Glutamatergic neuron (in vitro differentiated cells): ENCODE results near the gene CLSTN3. TPM values are rescaled to one million over a fixed set of nuclear protein-coding genes. Genes with fewer than 3 reads are reported as not detected.

Experiments
- DNase-seq: peaks from one replicate; pipeline ENCODE4 v3.0.0; 2022
- H3K27ac Mint-ChIP-seq: one replicate; pipeline ENCODE4 v1.8.0; 2020; ENCODE audit warnings: mild to moderate bottlenecking, mixed read lengths, inconsistent platforms; ENCODE audit not compliant: unreplicated experiment
- H3K27me3 Mint-ChIP-seq: one replicate; pipeline ENCODE4 v1.8.0; 2020; ENCODE audit warnings: mild to moderate bottlenecking, moderate library complexity, mixed read lengths, inconsistent platforms; ENCODE audit not compliant: unreplicated experiment
- H3K36me3 Mint-ChIP-seq: one replicate; pipeline ENCODE4 v1.8.0; 2020; ENCODE audit warnings: mild to moderate bottlenecking, mixed read lengths, inconsistent platforms; ENCODE audit not compliant: unreplicated experiment
- H3K4me1 Mint-ChIP-seq: one replicate; pipeline ENCODE4 v1.8.0; 2020; ENCODE audit warnings: mild to moderate bottlenecking, low read depth, mixed read lengths, inconsistent platforms; ENCODE audit not compliant: unreplicated experiment
- H3K4me3 Mint-ChIP-seq: one replicate; pipeline ENCODE4 v1.8.0; 2020; ENCODE audit warnings: mild to moderate bottlenecking, mixed read lengths, inconsistent platforms; ENCODE audit not compliant: unreplicated experiment
- H3K9me3 Mint-ChIP-seq: one replicate; pipeline ENCODE4 v1.8.0; 2020; ENCODE audit warnings: mild to moderate bottlenecking, moderate library complexity, mixed read lengths, inconsistent platforms; ENCODE audit not compliant: unreplicated experiment
- CTCF ChIP-seq: fragments of 200-600 bp; sonication (generic); IDR thresholded peaks from one replicate; pipeline ENCODE4 v1.5.0; 2021; ENCODE audit not compliant: partially characterized antibody, unreplicated experiment
- total RNA-seq: library from RNA; stranded (reverse); fragmentation: NEBNext Ultra II Directional; extraction: Animal tissue kit (Norgen Biotek cat#: 25700); gene quantifications from one replicate; pipeline ENCODE4 v1.2.1, GENCODE V29; 2021; ENCODE audit not compliant: unreplicated experiment

The CLSTN3 gene
- total RNA-seq, 1 donor from 2014 or later: 113 TPM

- TF ChIP-seq CTCF: no peak
- Mint-ChIP-seq H3K4me1 (no peaks in the 10 kb centered on the region), H3K4me3 (no peak overlapping the region), H3K27me3 (peaks cover 8% of the 10 kb centered on the region), H3K9me3 (peaks cover 7% of the 10 kb centered on the region), H3K27ac (peak overlapping the region; percentile 12), H3K36me3 (peaks cover 23% of the 10 kb centered on the region)
- no peak for DNase-seq
These were observed 13.4 kb downstream of the CLSTN3 start for GRCh38 chr12:7143564-7143963.

GRCh38 chr12:7144414-7145120 lies 14.4 kb downstream of the CLSTN3 start:
- H3K27me3 Mint-ChIP-seq: peaks cover 8% of the 10 kb centered on the region
- no peak overlapping the region for H3K27ac Mint-ChIP-seq
- H3K4me3 Mint-ChIP-seq: no peak overlapping the region
- no peaks in the 10 kb centered on the region for H3K4me1 Mint-ChIP-seq
- H3K36me3 Mint-ChIP-seq: peaks cover 16% of the 10 kb centered on the region
- H3K9me3 Mint-ChIP-seq: peaks cover 11% of the 10 kb centered on the region
- no peak for DNase-seq
- peak; percentile 49 for TF ChIP-seq CTCF

GRCh38 chr12:7145671-7146070 lies 15.5 kb downstream of the CLSTN3 start:
- Mint-ChIP-seq H3K27ac (no peak overlapping the region), H3K27me3 (peaks cover 8% of the 10 kb centered on the region), H3K9me3 (peaks cover 11% of the 10 kb centered on the region), H3K4me3 (no peak overlapping the region), H3K4me1 (no peaks in the 10 kb centered on the region), H3K36me3 (peaks cover 18% of the 10 kb centered on the region)
- no peak for DNase-seq
- no peak for TF ChIP-seq CTCF

GRCh38 chr12:7146228-7146627 lies 16.1 kb downstream of the CLSTN3 start:
- peaks cover 17% of the 10 kb centered on the region for H3K36me3 Mint-ChIP-seq
- peaks cover 11% of the 10 kb centered on the region for H3K9me3 Mint-ChIP-seq
- H3K4me3 Mint-ChIP-seq: peak overlapping the region; percentile 63
- no peaks in the 10 kb centered on the region for H3K4me1 Mint-ChIP-seq
- no peak for DNase-seq
- no peak overlapping the region for H3K27ac Mint-ChIP-seq
- H3K27me3 Mint-ChIP-seq: peaks cover 8% of the 10 kb centered on the region
- TF ChIP-seq CTCF: no peak

GRCh38 chr12:7146906-7147305 lies 16.7 kb downstream of the CLSTN3 start:
- Mint-ChIP-seq H3K4me1 (no peaks in the 10 kb centered on the region), H3K27ac (no peak overlapping the region)

More at GRCh38 chr12:7146906-7147305, 16.7 kb downstream of the CLSTN3 start:
- peaks cover 10% of the 10 kb centered on the region for H3K36me3 Mint-ChIP-seq
- no peak for TF ChIP-seq CTCF
- no peak overlapping the region for H3K4me3 Mint-ChIP-seq
- H3K27me3 Mint-ChIP-seq: peaks cover 8% of the 10 kb centered on the region
- H3K9me3 Mint-ChIP-seq: peaks cover 11% of the 10 kb centered on the region
- no peak for DNase-seq
